ENCODE data around the gene KAZN.

Gene KAZN

GRCh38 chr1:14613926-14614325 lies 15.4 kb downstream of the KAZN start:
- DNase-seq (ENCODE audit: low spot score): no peak

- DNase-seq (ENCODE audit: low spot score): no peak
These were observed 15.9 kb downstream of the KAZN start for GRCh38 chr1:14614341-14614740.

- no peak for DNase-seq (ENCODE audit: low spot score)
These were observed 17.2 kb downstream of the KAZN start for GRCh38 chr1:14615549-14616218.

GRCh38 chr1:14616632-14617396 lies 18.3 kb downstream of the KAZN start:
- no peak for DNase-seq (ENCODE audit: low spot score)

- no peak for DNase-seq (ENCODE audit: low spot score)
These were observed 19.3 kb downstream of the KAZN start for GRCh38 chr1:14617791-14618190.

GRCh38 chr1:14620941-14621340 lies 22.5 kb downstream of the KAZN start:
- no peak for DNase-seq (ENCODE audit: low spot score)

- no peak for DNase-seq (ENCODE audit: low spot score)
These were observed 24.6 kb downstream of the KAZN start for GRCh38 chr1:14623090-14623489.

- no peak for DNase-seq (ENCODE audit: low spot score)
These were observed 26.5 kb downstream of the KAZN start for GRCh38 chr1:14624941-14625340.

- no peak for DNase-seq (ENCODE audit: low spot score)
These were observed 27.1 kb downstream of the KAZN start for GRCh38 chr1:14625572-14625971.

- DNase-seq (ENCODE audit: low spot score): no peak
These were observed 27.5 kb downstream of the KAZN start for GRCh38 chr1:14625996-14626395.

- peak; percentile 94 for DNase-seq (ENCODE audit: low spot score)
These were observed 28.6 kb downstream of the KAZN start for GRCh38 chr1:14626869-14627607.

GRCh38 chr1:14627608-14628489 lies 29.4 kb downstream of the KAZN start:
- DNase-seq (ENCODE audit: low spot score): no peak

- no peak for DNase-seq (ENCODE audit: low spot score)
These were observed 31.0 kb downstream of the KAZN start for GRCh38 chr1:14629363-14630014.

- no peak for DNase-seq (ENCODE audit: low spot score)
These were observed 32.5 kb downstream of the KAZN start for GRCh38 chr1:14630986-14631385.

GRCh38 chr1:14631421-14631820 lies 32.9 kb downstream of the KAZN start:
- no peak for DNase-seq (ENCODE audit: low spot score)

- DNase-seq (ENCODE audit: low spot score): no peak
These were observed 36.0 kb downstream of the KAZN start for GRCh38 chr1:14634486-14634885.

- DNase-seq (ENCODE audit: low spot score): no peak
These were observed 36.9 kb downstream of the KAZN start for GRCh38 chr1:14635421-14635820.

- DNase-seq (ENCODE audit: low spot score): no peak
These were observed 38.6 kb downstream of the KAZN start for GRCh38 chr1:14636897-14637632.

- no peak for DNase-seq (ENCODE audit: low spot score)
These were observed 41.0 kb downstream of the KAZN start for GRCh38 chr1:14639291-14640050.

GRCh38 chr1:14642712-14643111 lies 44.2 kb downstream of the KAZN start:
- DNase-seq (ENCODE audit: low spot score): no peak
